Parathyroid adenoma (tissue), 2 donors: Measurements from ENCODE around the gene KRIT1.

Source experiments
- H2AFZ ChIP-seq: fragments of 300-600 bp; sonication (generic); one replicate; pipeline ENCODE4 v1.7.0; 2017; ENCODE audit warnings: antibody characterized with exemption, mild to moderate bottlenecking
- H3K27ac ChIP-seq: fragments of 300-600 bp; sonication (generic); one replicate; pipeline ENCODE4 v1.7.0; 2017
- H3K27me3 ChIP-seq: fragments of 300-600 bp; sonication (generic); one replicate; pipeline ENCODE4 v1.7.0; 2017; ENCODE audit warnings: low read length; ENCODE audit not compliant: control insufficient read depth, insufficient read depth
- H3K36me3 ChIP-seq: fragments of 300-600 bp; sonication (generic); one replicate; pipeline ENCODE4 v1.7.0; 2017; ENCODE audit warnings: low read length; ENCODE audit not compliant: control insufficient read depth, insufficient read depth
- H3K4me1 ChIP-seq: fragments of 300-600 bp; sonication (generic); one replicate; pipeline ENCODE4 v1.7.0; 2017; ENCODE audit warnings: control low read depth
- H3K4me2 ChIP-seq: fragments of 300-600 bp; sonication (generic); one replicate; pipeline ENCODE4 v1.7.0; 2017; ENCODE audit warnings: low read length
- H3K4me3 ChIP-seq: fragments of 300-600 bp; sonication (generic); one replicate; pipeline ENCODE4 v1.7.0; 2017; ENCODE audit warnings: low read depth, low read length
- H3K79me2 ChIP-seq: fragments of 300-600 bp; sonication (generic); one replicate; pipeline ENCODE4 v1.7.0; 2017; ENCODE audit warnings: control low read depth
- H3K9ac ChIP-seq: fragments of 300-600 bp; sonication (generic); one replicate; pipeline ENCODE4 v1.7.0; 2017; ENCODE audit warnings: mild to moderate bottlenecking
- H3K9me3 ChIP-seq: fragments of 300-600 bp; sonication (generic); one replicate; pipeline ENCODE4 v1.7.0; 2017; ENCODE audit warnings: low read length; ENCODE audit not compliant: control insufficient read depth
- CTCF ChIP-seq: fragments of 300-600 bp; sonication (generic); IDR thresholded peaks from one replicate; pipeline ENCODE4 v1.7.0; 2017; ENCODE audit warnings: antibody characterized with exemption, mild to moderate bottlenecking
- donor health status: primary hyperparathyroidism.

The KRIT1 gene

GRCh38 chr7:92276460-92276864 is 30.7 kb upstream of the KRIT1 start:
- Histone ChIP-seq H3K4me2 (no peak overlapping the region), H3K79me2 (peaks cover 8% of the 10 kb centered on the region), H3K36me3 (no peaks in the 10 kb centered on the region), H3K9ac (no peak overlapping the region), H2AFZ (no peak overlapping the region), H3K4me3 (no peak overlapping the region), H3K4me1 (no peaks in the 10 kb centered on the region), H3K9me3 (no peaks in the 10 kb centered on the region), H3K27me3 (no peaks in the 10 kb centered on the region), H3K27ac (no peak overlapping the region)
- TF ChIP-seq CTCF, result no peak

GRCh38 chr7:92275327-92275726 is 29.6 kb upstream of the KRIT1 start:
- no peak overlapping the region for H3K4me2 ChIP-seq
- no peaks in the 10 kb centered on the region for H3K27me3 ChIP-seq
- no peak overlapping the region for H3K4me3 ChIP-seq
- H3K79me2 ChIP-seq, result peaks cover 8% of the 10 kb centered on the region
- no peaks in the 10 kb centered on the region for H3K36me3 ChIP-seq
- no peak overlapping the region for H3K27ac ChIP-seq
- no peak for TF ChIP-seq CTCF
- no peak overlapping the region for H2AFZ ChIP-seq
- H3K9me3 ChIP-seq, result no peaks in the 10 kb centered on the region
- H3K9ac ChIP-seq, result no peak overlapping the region
- H3K4me1 ChIP-seq, result no peaks in the 10 kb centered on the region

- Histone ChIP-seq H3K4me3 (no peak overlapping the region), H3K9ac (no peak overlapping the region), H3K4me2 (no peak overlapping the region), H2AFZ (no peak overlapping the region), H3K4me1 (no peaks in the 10 kb centered on the region), H3K27me3 (no peaks in the 10 kb centered on the region), H3K27ac (no peak overlapping the region), H3K36me3 (no peaks in the 10 kb centered on the region), H3K79me2 (peaks cover 24% of the 10 kb centered on the region), H3K9me3 (no peaks in the 10 kb centered on the region)
- no peak for TF ChIP-seq CTCF
Measured at GRCh38 chr7:92268921-92269320, 23.2 kb upstream of the KRIT1 start.

GRCh38 chr7:92266415-92267241 is 20.9 kb upstream of the KRIT1 start:
- Histone ChIP-seq H3K27me3 (no peaks in the 10 kb centered on the region), H3K9me3 (no peaks in the 10 kb centered on the region), H2AFZ (no peak overlapping the region), H3K79me2 (peaks cover 29% of the 10 kb centered on the region), H3K9ac (no peak overlapping the region), H3K4me3 (no peak overlapping the region), H3K27ac (no peak overlapping the region), H3K36me3 (no peaks in the 10 kb centered on the region), H3K4me2 (no peak overlapping the region), H3K4me1 (no peaks in the 10 kb centered on the region)
- TF ChIP-seq CTCF, result no peak

GRCh38 chr7:92260248-92260781 is 14.6 kb upstream of the KRIT1 start:
- TF ChIP-seq CTCF, result no peak

More at GRCh38 chr7:92260248-92260781, 14.6 kb upstream of the KRIT1 start:
- H3K9ac ChIP-seq, result no peak overlapping the region
- H3K4me3 ChIP-seq, result no peak overlapping the region
- H3K4me2 ChIP-seq, result no peak overlapping the region
- H3K79me2 ChIP-seq, result peaks cover 52% of the 10 kb centered on the region
- H3K4me1 ChIP-seq, result no peaks in the 10 kb centered on the region
- no peak overlapping the region for H3K27ac ChIP-seq
- no peaks in the 10 kb centered on the region for H3K27me3 ChIP-seq
- no peaks in the 10 kb centered on the region for H3K9me3 ChIP-seq
- H2AFZ ChIP-seq, result no peak overlapping the region
- H3K36me3 ChIP-seq, result no peaks in the 10 kb centered on the region
